NB4 (cell line): ENCODE measurements around the gene PARD3.

Experiments
- MYC ChIP-seq: IDR thresholded peaks from 2 replicates; pipeline ENCODE4 v1.6.1; 2011; ENCODE audit warnings: low read depth, low read length
- POLR2A ChIP-seq: IDR thresholded peaks from 2 replicates; pipeline ENCODE4 v1.6.1; 2011; ENCODE audit warnings: mild to moderate bottlenecking; ENCODE audit not compliant: insufficient read length; ENCODE audit errors: extremely low read depth
- TF ChIP-seq, protein P1 (sequence below): IDR thresholded peaks from one replicate; pipeline ENCODE4 v1.5.1; 2012; ENCODE audit warnings: low read depth, low read length
- TF ChIP-seq, protein P2 (sequence below): IDR thresholded peaks from 2 replicates; pipeline ENCODE4 v1.6.1; 2011; ENCODE audit warnings: low read depth, low read length

DNA sequence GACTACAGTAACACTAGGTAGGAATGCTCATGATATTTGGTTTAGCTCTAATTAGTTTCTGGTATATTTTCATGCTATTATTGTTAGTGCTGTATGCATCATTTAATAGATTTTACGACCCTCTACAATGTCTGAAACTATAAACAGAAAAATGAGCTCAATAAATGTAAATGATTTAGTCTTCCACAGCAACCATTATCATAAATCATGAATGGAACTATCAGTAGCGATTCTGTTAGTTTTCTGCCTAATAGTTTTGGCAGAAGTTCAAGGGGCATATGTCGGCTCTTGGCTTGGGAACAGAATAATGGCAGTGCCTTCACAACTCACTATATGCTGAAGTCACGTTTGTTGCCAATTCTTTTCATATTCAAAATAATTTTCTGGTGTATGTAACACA is 494.8 kb downstream of the PARD3 start:
- TF ChIP-seq, protein P1, sequence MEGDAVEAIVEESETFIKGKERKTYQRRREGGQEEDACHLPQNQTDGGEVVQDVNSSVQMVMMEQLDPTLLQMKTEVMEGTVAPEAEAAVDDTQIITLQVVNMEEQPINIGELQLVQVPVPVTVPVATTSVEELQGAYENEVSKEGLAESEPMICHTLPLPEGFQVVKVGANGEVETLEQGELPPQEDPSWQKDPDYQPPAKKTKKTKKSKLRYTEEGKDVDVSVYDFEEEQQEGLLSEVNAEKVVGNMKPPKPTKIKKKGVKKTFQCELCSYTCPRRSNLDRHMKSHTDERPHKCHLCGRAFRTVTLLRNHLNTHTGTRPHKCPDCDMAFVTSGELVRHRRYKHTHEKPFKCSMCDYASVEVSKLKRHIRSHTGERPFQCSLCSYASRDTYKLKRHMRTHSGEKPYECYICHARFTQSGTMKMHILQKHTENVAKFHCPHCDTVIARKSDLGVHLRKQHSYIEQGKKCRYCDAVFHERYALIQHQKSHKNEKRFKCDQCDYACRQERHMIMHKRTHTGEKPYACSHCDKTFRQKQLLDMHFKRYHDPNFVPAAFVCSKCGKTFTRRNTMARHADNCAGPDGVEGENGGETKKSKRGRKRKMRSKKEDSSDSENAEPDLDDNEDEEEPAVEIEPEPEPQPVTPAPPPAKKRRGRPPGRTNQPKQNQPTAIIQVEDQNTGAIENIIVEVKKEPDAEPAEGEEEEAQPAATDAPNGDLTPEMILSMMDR: no peak
- TF ChIP-seq POLR2A (no peak), MYC (no peak)
- TF ChIP-seq, protein P2, sequence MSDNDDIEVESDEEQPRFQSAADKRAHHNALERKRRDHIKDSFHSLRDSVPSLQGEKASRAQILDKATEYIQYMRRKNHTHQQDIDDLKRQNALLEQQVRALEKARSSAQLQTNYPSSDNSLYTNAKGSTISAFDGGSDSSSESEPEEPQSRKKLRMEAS: no peak
